Activated T-cell treated with anti-CD3 and anti-CD28 coated beads, Interleukin-2, amount 50 U/mL, for 72 hours (primary cell): ENCODE results near the gene KNSTRN. TPM values are rescaled to one million over a fixed set of nuclear protein-coding genes. Genes with fewer than 3 reads are reported as not detected.

Experiments
- ATAC-seq, 2 donors: fragments of 150-1000 bp; cut with Tn5 transposase; replicated peaks in 1 of 2; 2 replicates each; pipeline ENCODE4 v1.10.0; 2021; ENCODE audit warnings: moderate library complexity in 2 of 2, mild to moderate bottlenecking in 1 of 2
- DNase-seq, 2 donors: peaks; one replicate each; pipeline ENCODE4 v3.0.0; 2021 to 2022; ENCODE audit warnings: mixed read lengths in 1 of 2
- H3K27ac Mint-ChIP-seq: one replicate; pipeline ENCODE4 v1.8.0; 2022; ENCODE audit warnings: mild to moderate bottlenecking, moderate library complexity, mixed read lengths
- H3K27me3 Mint-ChIP-seq: one replicate; pipeline ENCODE4 v1.8.0; 2022; ENCODE audit warnings: low read depth, mixed read lengths
- H3K36me3 Mint-ChIP-seq, 2 donors: one replicate each; pipeline ENCODE4 v1.8.0; 2022; ENCODE audit warnings: mixed read lengths in 2 of 2, mild to moderate bottlenecking in 1 of 2; ENCODE audit not compliant: insufficient read depth in 2 of 2
- H3K4me1 Mint-ChIP-seq: one replicate; pipeline ENCODE4 v1.8.0; 2022; ENCODE audit warnings: low read depth, mixed read lengths
- H3K4me3 Mint-ChIP-seq, 2 donors: one replicate each; pipeline ENCODE4 v1.8.0; 2022; ENCODE audit warnings: mild to moderate bottlenecking in 2 of 2, mixed read lengths in 2 of 2, moderate library complexity in 2 of 2
- H3K9me3 Mint-ChIP-seq, 2 donors: one replicate each; pipeline ENCODE4 v1.8.0; 2022; ENCODE audit warnings: mixed read lengths in 2 of 2
- total RNA-seq, 2 donors: library from RNA; stranded (reverse); gene quantifications; one replicate each; pipeline ENCODE4 v1.2.3, GENCODE V29; 2022

Gene KNSTRN
- total RNA-seq, 2 donors from 2014 or later, result 47.3 to 61.5 TPM

DNA sequence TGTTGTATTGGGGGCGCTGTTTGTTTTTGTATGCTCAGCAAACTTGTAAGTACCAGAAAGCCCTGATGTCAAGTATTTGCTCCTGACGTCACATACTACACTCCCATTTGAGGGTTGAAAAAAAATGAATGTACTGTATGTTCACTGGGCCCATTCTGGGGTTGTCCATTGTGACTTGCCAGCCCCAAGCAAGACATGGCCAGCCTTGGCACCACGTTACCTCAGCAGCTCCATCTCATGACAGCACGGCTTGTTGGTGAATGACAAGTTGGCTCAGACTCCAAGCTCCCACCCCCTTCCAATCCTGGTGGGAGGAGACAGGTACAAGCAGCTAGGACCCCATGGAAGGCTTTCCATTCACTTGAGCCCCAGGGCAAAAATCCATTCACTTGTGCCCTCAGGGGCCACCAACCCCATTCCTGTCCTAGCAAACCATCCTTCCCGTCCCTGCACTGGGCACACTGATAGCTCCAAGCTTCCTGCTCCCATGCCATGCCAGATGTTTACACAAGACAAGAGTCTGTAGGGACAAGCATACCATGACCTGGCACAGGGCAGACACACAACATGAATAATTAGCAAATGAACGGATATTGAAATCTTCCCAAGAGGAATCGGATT, 30.1 kb upstream of the KNSTRN start:
- DNase-seq (no peak), ATAC-seq (no peak)
- Mint-ChIP-seq H3K27me3 (peaks cover 12% of the 10 kb centered on the region), H3K27ac (no peak overlapping the region), H3K4me3 (no peak overlapping the region), H3K9me3 (no peaks in the 10 kb centered on the region), H3K36me3 (no peaks in the 10 kb centered on the region), H3K4me1 (no peaks in the 10 kb centered on the region)

DNA sequence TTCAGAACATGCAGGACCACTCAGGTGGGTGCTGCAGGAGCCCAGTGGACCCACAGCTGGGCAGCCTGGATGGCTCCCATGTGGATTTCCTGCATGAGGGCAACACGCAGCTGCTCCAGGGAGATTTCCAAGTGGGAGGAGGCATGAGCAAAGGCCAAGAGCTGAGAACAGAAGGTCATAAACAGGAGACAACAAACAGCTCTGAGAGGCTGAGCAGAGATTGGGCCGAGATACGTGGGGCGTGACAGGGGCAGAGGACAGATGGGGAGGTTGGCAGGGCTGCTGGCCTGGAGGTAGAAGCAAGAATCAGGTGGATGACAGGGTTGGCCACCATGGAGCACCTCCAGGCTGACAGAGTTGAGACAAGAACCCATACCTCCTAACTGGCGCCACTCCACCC, 28.8 kb upstream of the KNSTRN start:
- H3K36me3 Mint-ChIP-seq, result no peaks in the 10 kb centered on the region
- H3K4me1 Mint-ChIP-seq, result no peaks in the 10 kb centered on the region
- ATAC-seq (no peak), DNase-seq (no peak)
- H3K4me3 Mint-ChIP-seq, result no peak overlapping the region
- no peaks in the 10 kb centered on the region for H3K9me3 Mint-ChIP-seq
- H3K27me3 Mint-ChIP-seq, result peaks cover 13% of the 10 kb centered on the region
- H3K27ac Mint-ChIP-seq, result no peak overlapping the region

DNA sequence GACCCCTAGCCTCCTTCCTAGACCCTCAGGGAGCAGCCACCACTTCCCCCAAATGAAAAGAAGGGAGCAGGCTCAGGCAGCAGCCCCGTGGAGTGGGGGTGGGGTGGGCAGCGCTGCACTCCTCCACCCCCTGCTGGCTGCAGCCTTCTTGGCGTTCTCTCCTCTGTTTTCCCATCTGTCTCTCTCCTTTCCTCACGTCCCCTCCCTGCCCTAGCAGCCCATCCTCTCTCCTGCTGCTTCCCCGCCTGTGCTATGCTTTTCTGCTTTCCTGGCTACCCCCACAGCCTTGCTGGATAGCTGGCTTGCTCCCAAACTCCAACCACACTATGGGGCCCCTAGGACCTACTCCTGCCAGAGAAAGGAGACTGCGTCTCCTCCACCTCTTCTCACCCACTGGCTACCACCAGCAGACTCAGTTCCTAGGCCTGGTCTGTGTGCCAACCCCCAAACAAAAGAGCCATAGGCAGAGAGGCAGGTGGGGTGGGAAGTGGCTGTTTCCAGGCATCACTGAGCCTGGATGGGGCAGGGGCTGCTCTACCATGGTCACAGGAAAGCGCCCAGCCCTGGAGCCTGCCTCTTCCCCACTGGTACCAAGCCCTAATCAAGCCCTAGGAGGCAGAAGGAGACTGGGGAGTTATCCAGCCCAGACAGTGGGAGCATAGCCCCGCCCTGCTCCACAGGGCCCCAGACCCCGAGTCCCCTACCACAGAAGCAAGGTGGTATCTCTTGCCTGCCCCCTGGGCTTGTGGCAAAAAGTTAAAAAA, 27.9 kb upstream of the KNSTRN start:
- Mint-ChIP-seq H3K4me1 (no peaks in the 10 kb centered on the region), H3K4me3 (no peak overlapping the region), H3K36me3 (no peaks in the 10 kb centered on the region), H3K9me3 (no peaks in the 10 kb centered on the region), H3K27ac (no peak overlapping the region), H3K27me3 (peaks cover 18% of the 10 kb centered on the region)
- DNase-seq, result no peak
- ATAC-seq, result no peak

DNA sequence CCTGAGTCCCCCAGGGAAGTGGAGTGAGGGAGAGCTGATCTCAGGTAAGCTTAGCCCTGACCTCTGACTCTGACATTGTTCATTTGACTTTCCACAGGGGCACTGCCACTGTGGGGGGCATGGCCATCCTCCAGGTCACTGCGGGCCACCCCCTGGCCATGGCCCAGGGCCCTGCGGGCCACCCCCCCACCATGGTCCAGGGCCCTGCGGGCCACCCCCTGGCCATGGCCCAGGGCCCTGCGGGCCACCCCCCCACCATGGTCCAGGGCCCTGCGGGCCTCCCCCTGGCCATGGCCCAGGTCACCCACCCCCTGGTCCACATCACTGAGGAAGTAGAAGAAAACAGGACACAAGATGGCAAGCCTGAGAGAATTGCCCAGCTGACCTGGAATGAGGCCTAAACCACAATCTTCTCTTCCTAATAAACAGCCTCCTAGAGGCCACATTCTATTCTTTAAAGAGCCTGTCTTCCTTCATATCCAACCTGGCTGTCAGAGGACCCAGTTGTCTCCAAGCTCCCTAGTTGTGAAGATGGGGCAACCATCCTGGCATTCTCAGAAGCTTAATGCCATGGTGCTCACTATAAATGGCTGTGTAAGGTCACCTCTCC, 26.4 kb upstream of the KNSTRN start:
- DNase-seq (no peak), ATAC-seq (no peak)
- Mint-ChIP-seq H3K4me3 (no peak overlapping the region), H3K9me3 (no peaks in the 10 kb centered on the region), H3K36me3 (no peaks in the 10 kb centered on the region), H3K4me1 (no peaks in the 10 kb centered on the region), H3K27ac (no peak overlapping the region), H3K27me3 (peaks cover 18% of the 10 kb centered on the region)

DNA sequence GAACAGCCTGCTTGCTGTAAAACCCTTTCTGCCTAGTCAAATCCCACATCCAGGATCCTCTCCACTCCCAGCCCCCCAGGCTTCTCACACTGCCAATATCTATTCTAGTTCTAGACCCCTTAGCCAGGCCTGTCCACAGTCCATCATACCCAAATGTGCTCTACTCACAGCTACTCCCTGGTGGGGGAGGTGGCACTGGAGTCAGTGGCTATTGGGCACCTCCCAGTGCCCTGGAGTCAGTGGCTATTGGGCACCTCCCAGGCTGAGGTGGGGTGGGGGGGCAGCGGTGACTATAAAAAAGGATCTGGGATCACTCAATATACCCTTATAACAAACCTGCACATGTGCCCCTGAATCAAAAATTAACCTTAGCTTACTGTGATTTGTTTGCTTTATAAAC, 25.3 kb upstream of the KNSTRN start:
- no peak for DNase-seq
- ATAC-seq, result no peak
- Mint-ChIP-seq H3K36me3 (no peaks in the 10 kb centered on the region), H3K27me3 (peaks cover 18% of the 10 kb centered on the region), H3K27ac (no peak overlapping the region), H3K4me3 (peak overlapping the region; percentile 85 to 86), H3K4me1 (no peaks in the 10 kb centered on the region), H3K9me3 (no peaks in the 10 kb centered on the region)

DNA sequence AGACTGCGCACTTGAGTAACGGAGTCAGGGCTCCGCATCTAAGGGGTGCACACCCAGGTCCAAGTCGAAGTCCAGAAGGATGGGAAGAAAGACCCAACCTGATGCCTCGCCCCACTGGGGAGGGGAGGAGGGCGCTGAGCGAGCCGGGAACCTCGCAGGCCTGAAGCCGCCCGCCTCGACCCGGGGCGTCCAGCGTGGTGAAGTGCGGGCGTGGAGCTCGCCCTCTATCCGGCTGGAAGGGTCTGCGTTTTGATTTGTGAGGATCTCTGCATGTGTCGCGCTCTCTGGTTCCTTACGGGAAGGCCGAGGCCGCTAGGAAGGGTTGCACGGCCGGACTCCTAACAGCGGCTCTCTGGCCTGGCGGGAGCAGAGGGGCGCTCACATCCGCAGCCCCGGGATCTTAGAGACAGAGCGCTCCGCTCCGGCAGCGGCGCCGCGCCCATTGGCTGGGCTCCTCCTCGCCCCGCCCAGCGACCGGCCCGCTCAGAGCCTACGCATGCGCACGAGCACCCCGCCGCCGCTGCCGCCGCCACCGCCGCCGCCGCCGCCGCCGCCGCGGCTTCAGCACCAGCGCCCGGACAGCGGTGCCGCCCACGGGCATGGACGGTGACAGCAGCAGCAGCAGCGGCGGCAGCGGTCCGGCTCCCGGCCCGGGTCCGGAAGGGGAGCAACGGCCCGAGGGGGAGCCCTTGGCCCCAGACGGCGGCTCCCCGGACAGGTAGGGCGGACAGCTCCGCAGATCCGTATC, 24.6 kb upstream of the KNSTRN start, which contains the start of gene DISP2:
TSS of gene DISP2 (plus strand) at position 497 of the 748 bp plus-strand sequence. CDS start at position 600, 103 bp downstream.
- H3K27me3 Mint-ChIP-seq, result peaks cover 18% of the 10 kb centered on the region
- H3K27ac Mint-ChIP-seq, result no peak within 1 kb of the TSS
- H3K4me3 Mint-ChIP-seq, result peak within 1 kb of the TSS; percentile 85 to 91
- no peaks in the 10 kb centered on the region for H3K36me3 Mint-ChIP-seq
- H3K4me1 Mint-ChIP-seq, result no peaks in the 10 kb centered on the region
- ATAC-seq (peak; percentile 94 to 97), DNase-seq (peak; percentile 91 to 97)
- no peaks in the 10 kb centered on the region for H3K9me3 Mint-ChIP-seq

DNA sequence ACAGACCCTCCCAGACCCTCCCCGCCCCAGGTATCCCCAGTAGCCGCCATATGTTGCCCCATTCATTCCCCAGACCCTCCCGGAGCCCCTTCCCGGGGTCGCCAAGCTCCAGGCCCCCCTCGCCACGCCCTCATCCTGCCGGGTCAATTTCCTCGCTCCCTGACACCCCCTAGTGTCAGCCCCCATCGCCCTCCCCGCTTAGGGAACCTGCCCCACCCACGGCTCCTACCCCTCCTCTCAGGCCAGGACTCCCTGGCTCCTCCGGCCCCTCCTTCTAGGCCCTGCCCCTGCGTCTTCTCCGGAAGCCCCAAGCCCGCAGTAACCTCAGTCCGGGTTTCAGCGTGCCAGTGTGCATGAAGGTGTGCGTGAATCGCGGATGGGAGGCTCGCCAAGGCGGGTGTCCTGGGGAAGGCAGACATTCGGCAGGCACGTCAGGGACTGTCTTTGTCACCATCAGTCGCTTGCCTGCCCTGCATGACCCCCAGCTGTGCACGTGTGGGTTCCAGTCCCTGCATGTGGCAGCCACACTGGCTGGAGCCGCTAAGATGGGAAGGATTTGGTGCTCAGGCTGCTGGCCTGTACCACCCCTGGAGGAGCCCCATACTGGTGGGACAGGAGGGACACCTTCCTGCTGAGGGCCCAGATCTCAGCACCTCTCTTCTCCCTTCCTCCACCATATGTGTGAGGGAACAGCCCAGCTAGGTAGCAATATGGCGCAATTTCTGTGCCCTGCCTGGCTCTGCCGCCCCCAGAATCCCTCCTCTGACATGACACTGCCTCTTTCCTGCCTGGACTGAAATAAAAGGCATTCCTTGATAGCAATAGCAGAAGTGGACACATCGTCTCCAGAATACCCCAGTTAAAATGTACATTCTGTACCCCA, 23.8 kb upstream of the KNSTRN start:
- DNase-seq (peak; percentile 19 to 50), ATAC-seq (peak; percentile 36 to 56)
- H3K4me1 Mint-ChIP-seq, result no peaks in the 10 kb centered on the region
- peak overlapping the region; percentile 76 to 91 for H3K4me3 Mint-ChIP-seq
- no peaks in the 10 kb centered on the region for H3K36me3 Mint-ChIP-seq
- H3K9me3 Mint-ChIP-seq, result no peaks in the 10 kb centered on the region
- peaks cover 18% of the 10 kb centered on the region for H3K27me3 Mint-ChIP-seq
- H3K27ac Mint-ChIP-seq, result no peak overlapping the region

DNA sequence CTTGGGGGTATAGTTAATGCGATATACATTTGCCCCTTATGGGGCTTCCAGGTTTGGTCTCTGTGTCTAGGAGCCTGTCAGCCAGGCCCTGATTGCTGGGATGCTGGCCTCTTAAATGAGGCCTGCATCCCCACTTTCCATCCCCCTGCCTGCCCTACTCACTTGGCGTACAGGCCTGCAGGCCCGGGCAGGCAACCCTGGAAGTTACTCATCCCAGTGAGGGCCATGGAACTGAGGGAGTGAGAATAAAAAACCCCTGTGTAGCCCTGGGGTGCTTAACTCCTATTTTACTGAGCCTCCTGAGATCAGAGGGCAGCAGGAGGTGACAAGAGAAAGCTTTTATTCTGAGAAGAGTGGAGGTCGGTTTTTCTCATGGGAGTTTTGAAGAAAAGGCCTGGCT, 22.5 kb upstream of the KNSTRN start:
- Mint-ChIP-seq H3K4me3 (no peak overlapping the region), H3K27ac (no peak overlapping the region), H3K36me3 (no peaks in the 10 kb centered on the region), H3K27me3 (peaks cover 18% of the 10 kb centered on the region), H3K9me3 (no peaks in the 10 kb centered on the region), H3K4me1 (no peaks in the 10 kb centered on the region)
- DNase-seq (no peak), ATAC-seq (no peak)

DNA sequence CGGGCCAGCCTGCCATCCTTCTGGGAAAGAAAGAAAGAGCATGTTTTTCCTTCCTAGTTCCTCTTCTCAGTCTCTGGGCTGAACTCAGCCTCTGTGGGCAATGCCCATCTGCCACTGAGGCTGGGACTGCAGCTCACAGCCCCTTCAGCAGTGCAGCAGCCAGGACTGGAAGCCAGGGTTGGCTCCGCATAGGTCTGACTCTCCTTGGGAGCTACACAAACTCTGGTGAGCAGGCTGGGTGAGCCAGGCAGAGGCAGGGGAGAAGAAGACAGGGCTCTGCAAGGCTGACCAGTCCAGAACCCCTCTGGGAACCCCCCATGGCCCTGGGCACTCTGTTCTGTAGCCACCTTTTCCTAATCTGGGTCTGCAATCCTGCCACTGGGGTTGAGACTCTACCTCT, 20.9 kb upstream of the KNSTRN start:
- no peaks in the 10 kb centered on the region for H3K36me3 Mint-ChIP-seq

DNA sequence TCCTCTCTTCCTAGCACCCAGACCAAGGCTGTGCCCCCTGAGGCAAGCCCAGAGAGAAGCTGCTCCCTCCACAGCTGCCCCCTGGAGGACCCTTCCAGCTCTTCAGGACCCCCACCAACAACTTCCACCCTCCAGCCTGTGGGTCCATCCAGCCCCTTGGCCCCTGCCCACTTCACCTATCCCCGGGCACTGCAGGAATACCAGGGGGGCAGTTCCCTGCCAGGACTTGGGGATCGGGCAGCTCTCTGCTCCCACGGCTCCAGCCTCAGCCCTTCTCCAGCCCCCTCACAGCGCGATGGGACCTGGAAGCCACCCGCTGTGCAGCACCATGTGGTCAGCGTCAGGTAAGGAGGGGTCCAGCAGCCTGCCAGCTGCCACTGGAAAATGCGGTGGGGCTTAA, 18.9 kb upstream of the KNSTRN start:
- peaks cover 5% of the 10 kb centered on the region for H3K27me3 Mint-ChIP-seq
- ATAC-seq, result no peak
- no peak for DNase-seq

More for the DNA sequence above, 20.9 kb upstream of the KNSTRN start:
- ATAC-seq (no peak), DNase-seq (no peak)
- H3K4me1 Mint-ChIP-seq, result peaks cover 8% of the 10 kb centered on the region
- H3K9me3 Mint-ChIP-seq, result no peaks in the 10 kb centered on the region
- H3K27me3 Mint-ChIP-seq, result peaks cover 14% of the 10 kb centered on the region
- H3K4me3 Mint-ChIP-seq, result no peak overlapping the region
- H3K27ac Mint-ChIP-seq, result no peak overlapping the region

DNA sequence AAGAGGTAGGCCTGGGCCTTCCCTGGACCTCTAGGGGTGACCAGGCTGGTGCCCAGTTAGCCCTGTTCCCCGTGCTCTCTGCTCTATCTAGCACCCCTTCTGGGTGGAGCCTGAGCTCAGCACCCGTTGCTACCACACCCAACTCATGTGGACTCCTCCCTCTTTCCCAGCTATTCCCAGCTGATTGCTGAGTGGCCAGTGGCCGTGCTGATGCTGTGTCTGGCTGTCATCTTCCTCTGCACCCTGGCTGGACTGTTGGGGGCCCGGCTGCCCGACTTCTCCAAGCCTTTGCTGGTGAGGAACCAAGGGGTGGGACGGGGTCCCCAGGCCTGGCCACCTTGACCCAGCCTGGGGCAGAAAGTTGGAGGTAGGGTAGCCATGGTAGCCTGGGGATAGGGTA, 18.3 kb upstream of the KNSTRN start:
- peaks cover 19% of the 10 kb centered on the region for H3K4me1 Mint-ChIP-seq
- no peak overlapping the region for H3K27ac Mint-ChIP-seq
- peaks cover under 1% of the 10 kb centered on the region for H3K27me3 Mint-ChIP-seq
- H3K4me3 Mint-ChIP-seq, result no peak overlapping the region
- DNase-seq, result no peak
- no peaks in the 10 kb centered on the region for H3K9me3 Mint-ChIP-seq
- H3K36me3 Mint-ChIP-seq, result no peaks in the 10 kb centered on the region
- ATAC-seq, result no peak

More for the DNA sequence above, 18.9 kb upstream of the KNSTRN start:
- Mint-ChIP-seq H3K27ac (no peak overlapping the region), H3K9me3 (no peaks in the 10 kb centered on the region), H3K36me3 (no peaks in the 10 kb centered on the region), H3K4me3 (no peak overlapping the region), H3K4me1 (peaks cover 19% of the 10 kb centered on the region)

DNA sequence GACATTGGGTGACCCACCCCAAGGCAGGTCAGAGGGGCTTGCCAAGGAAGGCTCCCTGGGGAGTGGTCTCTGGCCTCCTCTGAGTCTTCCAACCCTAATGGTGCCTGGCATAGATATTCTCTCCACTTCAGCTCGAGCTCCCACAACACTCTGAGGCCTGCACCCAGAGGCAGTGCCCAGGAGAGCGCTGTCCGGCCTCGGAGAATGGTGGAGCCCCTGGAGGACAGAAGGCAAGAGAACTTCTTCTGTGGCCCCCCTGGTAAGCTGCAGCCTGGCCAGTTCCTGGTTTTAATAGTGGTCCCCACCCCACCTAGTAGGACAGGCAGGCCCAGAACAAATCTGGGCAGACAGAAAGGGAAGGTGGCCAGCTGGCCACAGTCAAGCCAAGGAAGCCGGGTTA, 17.5 kb upstream of the KNSTRN start:
- Mint-ChIP-seq H3K9me3 (no peaks in the 10 kb centered on the region), H3K36me3 (no peaks in the 10 kb centered on the region), H3K4me1 (peaks cover 19% of the 10 kb centered on the region), H3K27ac (no peak overlapping the region), H3K27me3 (no peaks in the 10 kb centered on the region), H3K4me3 (no peak overlapping the region)
- ATAC-seq (no peak), DNase-seq (no peak)
